GM12878 (cell line): ENCODE measurements around the gene SENP1. TPM values are rescaled to one million over a fixed set of nuclear protein-coding genes. Genes with fewer than 3 reads are reported as not detected.

Experiments
- DPF2 ChIP-seq: fragments of 450-650 bp; IDR thresholded peaks from 2 replicates; pipeline ENCODE4 v1.6.1; 2017; ENCODE audit warnings: mild to moderate bottlenecking
- HDGF ChIP-seq: fragments of 450-650 bp; IDR thresholded peaks from 2 replicates; pipeline ENCODE4 v1.6.1; 2016; ENCODE audit warnings: antibody characterized with exemption
- JUND ChIP-seq: IDR thresholded peaks from 2 replicates; pipeline ENCODE4 v1.6.1; 2012; ENCODE audit warnings: low read depth, mild to moderate bottlenecking, low read length, improper control_type of control experiment, moderate library complexity
- PBX3 ChIP-seq: IDR thresholded peaks from 2 replicates; pipeline ENCODE4 v1.6.1; 2011; ENCODE audit warnings: mild to moderate bottlenecking, low read depth, low read length, moderate library complexity; ENCODE audit not compliant: insufficient replicate concordance
- SKIL ChIP-seq: fragments of 450-650 bp; IDR thresholded peaks from 2 replicates; pipeline ENCODE4 v1.6.1; 2017; ENCODE audit warnings: mild to moderate bottlenecking, low read depth, inconsistent platforms; ENCODE audit not compliant: poor library complexity, severe bottlenecking
- TCF12 ChIP-seq: IDR thresholded peaks from 2 replicates; pipeline ENCODE4 v1.6.1; 2011; ENCODE audit warnings: low read depth, mild to moderate bottlenecking, low read length
- WRNIP1 ChIP-seq: IDR thresholded peaks from 2 replicates; pipeline ENCODE4 v1.6.1; 2011; ENCODE audit warnings: low read depth, low read length, improper control_type of control experiment, borderline replicate concordance
- ZBTB11 ChIP-seq: fragments of 450-650 bp; formaldehyde crosslinking; IDR thresholded peaks from 2 replicates; pipeline ENCODE4 v1.5.0; 2022; ENCODE audit warnings: mild to moderate bottlenecking, missing genetic modification characterization
- ZNF687 ChIP-seq: fragments of 450-650 bp; IDR thresholded peaks from 2 replicates; pipeline ENCODE4 v1.6.1; 2017; ENCODE audit warnings: mild to moderate bottlenecking, moderate library complexity
- polyA plus RNA-seq, 11 experiments: library from polyadenylated mRNA; depleted of rRNA in 4 of 11; unstranded in 6 of 11; stranded (reverse) in 5 of 11; fragments of >200 nt; fragmentation: Nextera tagmentation in 4 of 11; fragmentation: Illumina TruSeq in 1 of 11; extraction: Ambion mirVana in 4 of 11; extraction: Trizol in 1 of 11; gene quantifications; 1 replicate in 1 of 11; 2 replicates in 10 of 11; pipeline versions ENCODE4 v1.2.1 to v1.2.3, GENCODE V29; 2011 to 2016; ENCODE audit warnings: inconsistent platforms in 2 of 11, missing spikeins in 2 of 11, low read depth in 1 of 11
- total RNA-seq, 4 experiments: library from RNA; depleted of rRNA in 3 of 4; stranded (reverse); fragments of >200 nt in 3 of 4; fragmentation: Illumina TruSeq in 1 of 4; extraction: Trizol in 1 of 4; gene quantifications; 2 replicates each; pipeline versions ENCODE4 v1.2.1 to v1.2.3, GENCODE V29; 2013 to 2021

The SENP1 gene
- total and polyA plus RNA-seq, 10 of the 15 experiments (the other 5 are each of a cell fraction or from before 2014, with no cell fraction given), result 8.1 to 52.4 (median 26.1) TPM

- TF ChIP-seq ZBTB11 (CRISPR knock-in tag) (no peak), ZNF687 (no peak), DPF2 (no peak), HDGF (no peak), TCF12 (no peak), PBX3 (no peak), JUND (no peak), SKIL (no peak), WRNIP1 (no peak)
Observed at GRCh38 chr12:48045965-48046518, 59.8 kb downstream of the SENP1 start (continued).
